Esophagus muscularis mucosa (tissue), 4 donors: ENCODE results near the gene KIF15. TPM values are rescaled to one million over a fixed set of nuclear protein-coding genes. Genes with fewer than 3 reads are reported as not detected.
"Not testable (repeated sequence)": the region's sequence is repeated elsewhere in the genome, so short reads cannot be mapped to it uniquely, and the experiment has no call there.

ENCODE experiments used
- DNase-seq: peaks from one replicate; pipeline ENCODE4 v3.0.0-alpha.2; 2017; ENCODE audit errors: extremely low spot score
- H3K27ac ChIP-seq, 4 donors: fragments of 200-600 bp; sonication (generic); replicated peaks in 1 of 4; 1 replicate in 3 of 4; 2 replicates in 1 of 4; pipeline ENCODE4 v1.5.1; 2016 to 2019; ENCODE audit warnings: mild to moderate bottlenecking in 1 of 4
- H3K27me3 ChIP-seq, 4 donors: fragments of 200-600 bp; sonication (generic); one replicate each; pipeline versions ENCODE4 v1.5.1 to v1.6.0; 2016 to 2019
- H3K36me3 ChIP-seq, 4 donors: fragments of 200-600 bp; sonication (generic); one replicate each; pipeline ENCODE4 v1.5.1; 2016 to 2019
- H3K4me1 ChIP-seq, 4 donors: fragments of 200-600 bp; sonication (generic); one replicate each; pipeline ENCODE4 v1.5.1; 2016 to 2019
- H3K4me3 ChIP-seq, 4 donors: fragments of 200-600 bp; sonication (generic); 1 replicate in 2 of 4; 2 replicates in 2 of 4; pipeline ENCODE4 v1.5.1; 2016 to 2019; ENCODE audit warnings: mild to moderate bottlenecking in 4 of 4, moderate library complexity in 1 of 4
- H3K9me3 ChIP-seq, 4 donors: fragments of 200-600 bp; sonication (generic); 1 replicate in 3 of 4; 2 replicates in 1 of 4; pipeline ENCODE4 v1.5.1; 2016 to 2019
- EP300 ChIP-seq: sonication (generic); formaldehyde crosslinking; IDR thresholded peaks from one replicate; pipeline ENCODE4 v1.6.1; 2017; ENCODE audit warnings: antibody characterized with exemption
- POLR2A ChIP-seq: fragments of 450-650 bp; IDR thresholded peaks from one replicate; pipeline ENCODE4 v1.6.1; 2017; ENCODE audit warnings: antibody characterized with exemption, moderate library complexity, mild to moderate bottlenecking, low read depth
- POLR2AphosphoS5 ChIP-seq, 2 donors: sonication (generic); formaldehyde crosslinking; IDR thresholded peaks; one replicate each; pipeline ENCODE4 v1.6.1; 2017; ENCODE audit warnings: antibody characterized with exemption in 2 of 2
- WGBS: methylation state at CpG from one replicate; pipeline ENCODE4 v1.1.5; 2018; 5-methylcytosine and 5-hydroxymethylcytosine counted together
- intact Hi-C: fragments of 100-400 bp; cut with DNase I; formaldehyde crosslinking; loops from one replicate; pipeline ENCODE4 v1.15.1; 2023
- total RNA-seq, 4 donors: library from RNA; depleted of rRNA; stranded (reverse); fragments of >200 nt; gene quantifications; one replicate each; pipeline versions ENCODE4 v1.1.0 to v1.2.1, GENCODE V29; 2016
- TF ChIP-seq, protein P1 (sequence below), 3 experiments: fragments of 200-600 bp in 2 of 3; fragments of 450-650 bp in 1 of 3; sonication (generic) in 2 of 3; IDR thresholded peaks; one replicate each; pipeline ENCODE4 v1.5.1; 2017 to 2019; ENCODE audit warnings: antibody characterized with exemption in 3 of 3, mild to moderate bottlenecking in 2 of 3, moderate library complexity in 1 of 3

Gene KIF15
- total RNA-seq, 4 donors from 2014 or later: 0.26 to 1.2 (median 0.54) TPM

DNA sequence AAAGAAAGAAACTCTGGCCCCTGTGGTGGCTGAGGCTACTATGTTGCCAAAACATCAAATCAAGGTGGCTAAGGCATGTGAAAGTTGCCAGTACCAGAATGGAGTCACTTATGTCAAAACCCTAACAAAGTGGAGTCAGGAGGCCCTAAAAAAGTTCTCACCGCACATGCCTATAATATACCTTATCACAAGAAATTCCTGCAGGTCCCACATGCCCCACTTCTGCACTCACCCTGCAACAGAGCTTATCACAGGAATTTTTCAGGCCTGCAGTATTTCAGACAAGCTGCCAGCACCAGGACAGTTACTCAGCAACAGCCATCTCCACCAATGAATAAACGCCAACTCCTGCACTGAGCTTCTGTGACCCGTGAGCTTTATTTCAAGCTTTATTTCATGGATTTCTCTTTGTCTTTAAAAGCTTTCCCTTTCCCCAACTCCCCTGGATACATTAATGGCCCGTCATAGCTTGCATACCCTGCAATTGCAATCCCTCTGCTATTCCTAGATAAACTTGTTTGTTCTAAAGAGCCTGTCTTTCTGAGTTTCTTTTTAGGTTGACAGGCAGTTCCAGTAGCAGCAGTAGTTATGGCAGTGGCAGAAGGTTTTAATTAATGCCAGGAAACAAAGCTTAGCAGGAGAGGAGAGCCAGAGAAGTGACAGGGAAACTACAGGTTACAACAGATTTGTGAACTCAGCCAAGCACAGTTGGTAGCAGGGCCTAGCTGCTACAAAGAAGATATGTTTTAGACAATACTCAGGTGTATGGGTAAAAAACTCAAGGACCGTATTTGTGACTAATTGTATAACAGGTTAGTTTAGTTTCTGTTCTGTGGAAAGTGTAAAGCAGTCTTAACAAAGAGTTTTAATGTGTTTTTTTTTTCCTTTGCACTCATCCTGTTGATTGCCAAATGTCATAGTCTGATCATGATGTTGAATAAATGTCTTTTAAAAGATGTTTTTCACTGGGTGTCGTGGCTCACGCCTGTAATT lies 84.2 kb downstream of the KIF15 start:
- intact Hi-C loops: no loop called here
- Histone ChIP-seq H3K9me3 (no peaks in the 10 kb centered on the region), H3K4me1 (peaks cover 7 to 18% (median 16%) of the 10 kb centered on the region in 4 donors), H3K36me3 (no peaks in the 10 kb centered on the region), H3K27ac (peak overlapping the region; percentile 38 to 63 (median 56)), H3K27me3 (no peaks in the 10 kb centered on the region), H3K4me3 (no peak overlapping the region)
- WGBS: 56% methylated on average over 7 of the region's 7 CpGs
- TF ChIP-seq, protein P1, sequence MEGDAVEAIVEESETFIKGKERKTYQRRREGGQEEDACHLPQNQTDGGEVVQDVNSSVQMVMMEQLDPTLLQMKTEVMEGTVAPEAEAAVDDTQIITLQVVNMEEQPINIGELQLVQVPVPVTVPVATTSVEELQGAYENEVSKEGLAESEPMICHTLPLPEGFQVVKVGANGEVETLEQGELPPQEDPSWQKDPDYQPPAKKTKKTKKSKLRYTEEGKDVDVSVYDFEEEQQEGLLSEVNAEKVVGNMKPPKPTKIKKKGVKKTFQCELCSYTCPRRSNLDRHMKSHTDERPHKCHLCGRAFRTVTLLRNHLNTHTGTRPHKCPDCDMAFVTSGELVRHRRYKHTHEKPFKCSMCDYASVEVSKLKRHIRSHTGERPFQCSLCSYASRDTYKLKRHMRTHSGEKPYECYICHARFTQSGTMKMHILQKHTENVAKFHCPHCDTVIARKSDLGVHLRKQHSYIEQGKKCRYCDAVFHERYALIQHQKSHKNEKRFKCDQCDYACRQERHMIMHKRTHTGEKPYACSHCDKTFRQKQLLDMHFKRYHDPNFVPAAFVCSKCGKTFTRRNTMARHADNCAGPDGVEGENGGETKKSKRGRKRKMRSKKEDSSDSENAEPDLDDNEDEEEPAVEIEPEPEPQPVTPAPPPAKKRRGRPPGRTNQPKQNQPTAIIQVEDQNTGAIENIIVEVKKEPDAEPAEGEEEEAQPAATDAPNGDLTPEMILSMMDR (IDR thresholded peaks at IDR 0.05): no peak
- no peak for TF ChIP-seq EP300
- no peak for TF ChIP-seq POLR2A
- TF ChIP-seq POLR2AphosphoS5 (IDR thresholded peaks at IDR 0.05): peak in 1 of 2 donors; percentile 36
- DNase-seq: peak; percentile 29

DNA sequence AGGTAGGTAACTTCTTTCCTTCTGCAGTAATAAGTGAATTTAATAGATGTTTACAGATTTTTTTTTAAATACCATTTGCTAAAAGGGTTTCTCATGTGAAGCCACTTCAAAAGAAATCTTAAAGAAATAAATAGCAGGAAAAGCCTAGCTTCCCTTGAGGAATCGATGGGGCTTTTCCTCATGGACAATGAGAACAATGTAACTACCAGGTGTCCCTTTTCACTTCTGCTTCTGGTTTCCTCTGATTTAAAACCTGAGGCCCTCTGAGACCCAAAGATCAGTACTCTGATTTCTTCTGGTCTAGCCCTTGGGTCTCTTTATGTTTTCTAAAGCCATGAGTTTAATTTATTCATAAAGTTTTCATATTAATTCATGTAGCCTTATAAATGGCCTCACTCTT lies 87.0 kb downstream of the KIF15 start:
- Histone ChIP-seq H3K27ac (no peak overlapping the region), H3K9me3 (no peaks in the 10 kb centered on the region), H3K4me3 (no peak overlapping the region), H3K36me3 (no peaks in the 10 kb centered on the region), H3K27me3 (no peaks in the 10 kb centered on the region), H3K4me1 (peaks cover 7 to 18% (median 16%) of the 10 kb centered on the region in 4 donors)
- intact Hi-C loops: no loop called here
- DNase-seq: no peak
- 96% methylated on average over 1 of the region's 1 CpG for WGBS
- TF ChIP-seq POLR2A: no peak
- TF ChIP-seq, protein P1 (IDR thresholded peaks at IDR 0.05): no peak
- no peak for TF ChIP-seq POLR2AphosphoS5 (IDR thresholded peaks at IDR 0.05)
- no peak for TF ChIP-seq EP300

DNA sequence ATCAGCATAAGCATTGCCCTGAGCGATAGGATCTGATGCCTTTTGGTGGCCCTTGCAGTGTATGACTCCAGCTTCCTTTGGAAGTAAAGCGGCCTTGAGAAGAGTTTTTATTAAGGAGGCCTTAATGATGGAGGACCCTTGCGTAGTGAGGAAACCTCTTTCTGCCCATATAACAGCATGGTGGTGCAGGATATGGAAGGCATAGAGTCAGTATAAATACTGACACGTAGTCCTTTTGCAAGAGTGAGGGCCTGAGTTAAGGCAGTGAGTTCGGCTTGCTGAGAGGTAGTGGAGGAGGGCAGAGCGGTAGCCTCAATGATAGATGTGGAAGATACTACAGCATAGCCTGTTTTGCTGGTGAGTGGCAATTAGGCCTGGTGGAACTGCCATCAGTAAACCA lies 95.1 kb downstream of the KIF15 start:
- 94% methylated on average over 6 of the region's 6 CpGs for WGBS
- H3K36me3 ChIP-seq, H3K4me1 ChIP-seq, H3K4me3 ChIP-seq, intact Hi-C loops, H3K27ac ChIP-seq, H3K27me3 ChIP-seq, DNase-seq: not testable (repeated sequence)
- H3K9me3 ChIP-seq: peaks cover 0 to 13% (median 2%) of the 10 kb centered on the region in 4 donors

DNA sequence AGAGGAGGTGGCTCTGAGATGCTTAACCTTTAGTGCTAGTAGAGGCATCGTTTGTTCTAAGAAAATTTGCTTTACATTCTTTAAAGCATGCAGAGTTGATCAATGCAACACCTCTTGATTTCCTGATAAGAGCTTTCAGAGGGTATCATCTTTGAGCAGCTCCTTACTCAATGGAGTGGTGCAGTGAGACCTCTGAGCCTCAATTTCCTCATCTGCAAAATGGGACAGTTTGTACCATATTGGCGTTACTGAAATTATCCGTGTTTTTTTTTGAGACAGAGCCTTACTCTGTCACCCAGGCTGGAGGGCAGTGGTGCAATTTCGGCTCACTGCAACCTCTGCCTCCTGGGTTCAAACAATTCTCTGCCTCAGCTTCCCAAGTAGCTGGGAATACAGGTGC lies 98.5 kb downstream of the KIF15 start:
- intact Hi-C loops: loop anchor here (5.0 to 10.0 kb wide), 2 partner anchors 98 to 115 kb away; partner anchors contain the start of genes EXOSC7, KIAA1143, KIF15 and ZDHHC3
- H3K4me1 ChIP-seq: peaks cover 6 to 26% (median 20%) of the 10 kb centered on the region in 4 donors
- no peak for DNase-seq
- WGBS: 96% methylated on average over 4 of the region's 4 CpGs
- no peaks in the 10 kb centered on the region for H3K27me3 ChIP-seq
- no peak overlapping the region for H3K27ac ChIP-seq
- peaks cover 0 to 13% (median 2%) of the 10 kb centered on the region in 4 donors for H3K9me3 ChIP-seq
- no peak overlapping the region for H3K4me3 ChIP-seq
- H3K36me3 ChIP-seq: peaks cover 0 to 3% (median 0%) of the 10 kb centered on the region in 4 donors
- TF ChIP-seq POLR2AphosphoS5 (IDR thresholded peaks at IDR 0.05) (no peak), POLR2A (no peak), EP300 (no peak)
- TF ChIP-seq, protein P1 (IDR thresholded peaks at IDR 0.05): no peak
